Loucy (cell line): ENCODE measurements around the gene SACS.

Experiments
- EZH2phosphoT487 ChIP-seq: fragments of 200-600 bp; IDR thresholded peaks from 2 replicates; pipeline ENCODE4 v1.6.1; 2018; ENCODE audit warnings: antibody characterized with exemption, mild to moderate bottlenecking, moderate library complexity, borderline replicate concordance
- TF ChIP-seq, protein P1 (sequence below): fragments of 200-600 bp; sonication (generic); conservative IDR thresholded peaks from 2 replicates; pipeline ENCODE4 v1.5.1; 2014; ENCODE audit warnings: mild to moderate bottlenecking, antibody characterized with exemption, low read length

DNA sequence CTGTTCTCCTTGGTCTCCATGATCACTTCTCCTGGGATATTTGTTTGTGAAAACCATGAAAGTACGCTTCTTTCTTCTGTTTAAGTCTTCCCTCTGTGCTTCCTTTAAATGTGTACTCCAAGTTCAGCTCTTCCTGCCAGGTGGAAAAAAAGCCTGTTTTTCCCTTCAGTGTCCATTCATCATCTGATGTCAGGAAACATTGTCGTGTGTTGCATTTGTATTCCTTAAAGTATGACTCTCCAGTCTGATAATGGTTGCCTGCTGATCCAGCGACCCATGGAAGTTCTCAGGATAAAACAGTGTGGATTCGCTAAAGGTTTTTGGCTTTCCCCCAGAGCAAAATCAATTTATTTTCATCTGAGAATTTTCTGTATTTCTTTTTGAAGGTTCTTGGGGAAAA lies 22.3 kb downstream of the SACS start:
- TF ChIP-seq, protein P1, sequence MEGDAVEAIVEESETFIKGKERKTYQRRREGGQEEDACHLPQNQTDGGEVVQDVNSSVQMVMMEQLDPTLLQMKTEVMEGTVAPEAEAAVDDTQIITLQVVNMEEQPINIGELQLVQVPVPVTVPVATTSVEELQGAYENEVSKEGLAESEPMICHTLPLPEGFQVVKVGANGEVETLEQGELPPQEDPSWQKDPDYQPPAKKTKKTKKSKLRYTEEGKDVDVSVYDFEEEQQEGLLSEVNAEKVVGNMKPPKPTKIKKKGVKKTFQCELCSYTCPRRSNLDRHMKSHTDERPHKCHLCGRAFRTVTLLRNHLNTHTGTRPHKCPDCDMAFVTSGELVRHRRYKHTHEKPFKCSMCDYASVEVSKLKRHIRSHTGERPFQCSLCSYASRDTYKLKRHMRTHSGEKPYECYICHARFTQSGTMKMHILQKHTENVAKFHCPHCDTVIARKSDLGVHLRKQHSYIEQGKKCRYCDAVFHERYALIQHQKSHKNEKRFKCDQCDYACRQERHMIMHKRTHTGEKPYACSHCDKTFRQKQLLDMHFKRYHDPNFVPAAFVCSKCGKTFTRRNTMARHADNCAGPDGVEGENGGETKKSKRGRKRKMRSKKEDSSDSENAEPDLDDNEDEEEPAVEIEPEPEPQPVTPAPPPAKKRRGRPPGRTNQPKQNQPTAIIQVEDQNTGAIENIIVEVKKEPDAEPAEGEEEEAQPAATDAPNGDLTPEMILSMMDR = no peak
- TF ChIP-seq EZH2phosphoT487 = no peak
